ENCODE measurements around the gene RNF13.

RNF13 gene

GRCh38 chr3:149801195-149801594 is 11.8 kb upstream of the RNF13 start:
- Histone ChIP-seq H3K79me2 (ENCODE audit: control insufficient read depth, insufficient read depth, low read length, unreplicated experiment) (no peaks in the 10 kb centered on the region), H3K27me3 (ENCODE audit: insufficient read depth, low read length) (no peaks in the 10 kb centered on the region), H2AFZ (ENCODE audit: low read length, unreplicated experiment) (no peak overlapping the region), H3K4me1 (ENCODE audit: control insufficient read depth, insufficient read depth, low read length, unreplicated experiment) (no peaks in the 10 kb centered on the region), H3K27ac (ENCODE audit: low read depth, low read length) (no peak overlapping the region), H3K36me3 (ENCODE audit: insufficient read depth, low read length) (no peaks in the 10 kb centered on the region), H3K4me3 (ENCODE audit: low read depth, low read length) (no peak overlapping the region)

DNA sequence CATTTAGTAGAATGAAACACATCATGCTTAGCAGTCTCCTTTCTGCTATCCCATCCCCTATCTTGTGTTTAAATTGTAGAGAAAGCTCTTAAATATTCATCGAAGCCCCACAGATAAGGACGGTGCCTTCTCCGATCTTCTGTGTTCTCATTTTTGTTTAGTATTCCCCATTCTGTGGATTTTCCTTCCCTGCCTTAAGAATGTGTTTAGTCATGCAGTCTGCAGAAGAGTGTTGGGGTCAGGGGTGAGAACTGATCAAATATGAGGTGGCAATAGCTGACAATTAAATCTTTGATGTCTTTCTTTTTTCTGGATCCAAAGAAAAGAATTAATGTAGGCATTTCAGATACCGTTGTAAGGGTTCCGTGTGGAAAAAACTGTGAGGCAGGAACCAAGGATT is 11.4 kb upstream of the RNF13 start:
- Histone ChIP-seq H3K27me3 (ENCODE audit: insufficient read depth, low read length) (no peaks in the 10 kb centered on the region), H3K4me3 (ENCODE audit: low read depth, low read length) (no peak overlapping the region), H3K36me3 (ENCODE audit: insufficient read depth, low read length) (no peaks in the 10 kb centered on the region), H2AFZ (ENCODE audit: low read length, unreplicated experiment) (no peak overlapping the region), H3K4me1 (ENCODE audit: control insufficient read depth, insufficient read depth, low read length, unreplicated experiment) (no peaks in the 10 kb centered on the region), H3K27ac (ENCODE audit: low read depth, low read length) (no peak overlapping the region), H3K79me2 (ENCODE audit: control insufficient read depth, insufficient read depth, low read length, unreplicated experiment) (no peaks in the 10 kb centered on the region)

DNA sequence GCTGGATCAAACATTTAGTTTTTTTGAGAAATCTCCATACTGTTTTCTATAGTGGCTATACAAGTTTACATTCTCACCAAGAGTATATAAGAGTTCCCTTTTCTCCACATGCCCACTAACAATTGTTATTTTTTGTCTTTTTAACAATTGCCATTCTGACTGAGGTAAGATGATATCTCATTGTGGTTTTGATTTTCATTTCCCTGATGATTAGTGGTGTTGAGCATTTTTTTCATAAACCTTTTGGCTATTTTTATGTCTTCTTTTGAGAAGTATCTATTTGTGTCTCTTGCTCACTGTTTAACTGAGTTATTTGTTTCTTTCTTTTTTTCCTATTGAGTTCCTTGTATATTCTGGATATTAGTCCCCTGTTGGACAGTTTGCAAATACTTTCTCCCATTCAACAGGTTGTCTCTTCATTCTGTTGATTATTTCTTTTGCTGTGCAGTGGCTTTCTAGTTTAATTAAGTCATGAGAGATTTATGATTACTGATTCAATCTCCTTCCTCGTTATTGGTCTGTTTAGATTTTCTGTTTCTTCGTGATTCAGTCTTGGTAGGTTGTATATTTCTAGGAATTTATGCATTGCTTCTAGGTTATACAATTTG is 6.7 kb upstream of the RNF13 start:
- Histone ChIP-seq H3K27me3 (ENCODE audit: insufficient read depth, low read length) (no peaks in the 10 kb centered on the region), H3K36me3 (ENCODE audit: insufficient read depth, low read length) (no peaks in the 10 kb centered on the region), H3K79me2 (ENCODE audit: control insufficient read depth, insufficient read depth, low read length, unreplicated experiment) (no peaks in the 10 kb centered on the region), H3K4me1 (ENCODE audit: control insufficient read depth, insufficient read depth, low read length, unreplicated experiment) (no peaks in the 10 kb centered on the region), H3K27ac (ENCODE audit: low read depth, low read length) (no peak overlapping the region), H2AFZ (ENCODE audit: low read length, unreplicated experiment) (no peak overlapping the region), H3K4me3 (ENCODE audit: low read depth, low read length) (no peak overlapping the region)

DNA sequence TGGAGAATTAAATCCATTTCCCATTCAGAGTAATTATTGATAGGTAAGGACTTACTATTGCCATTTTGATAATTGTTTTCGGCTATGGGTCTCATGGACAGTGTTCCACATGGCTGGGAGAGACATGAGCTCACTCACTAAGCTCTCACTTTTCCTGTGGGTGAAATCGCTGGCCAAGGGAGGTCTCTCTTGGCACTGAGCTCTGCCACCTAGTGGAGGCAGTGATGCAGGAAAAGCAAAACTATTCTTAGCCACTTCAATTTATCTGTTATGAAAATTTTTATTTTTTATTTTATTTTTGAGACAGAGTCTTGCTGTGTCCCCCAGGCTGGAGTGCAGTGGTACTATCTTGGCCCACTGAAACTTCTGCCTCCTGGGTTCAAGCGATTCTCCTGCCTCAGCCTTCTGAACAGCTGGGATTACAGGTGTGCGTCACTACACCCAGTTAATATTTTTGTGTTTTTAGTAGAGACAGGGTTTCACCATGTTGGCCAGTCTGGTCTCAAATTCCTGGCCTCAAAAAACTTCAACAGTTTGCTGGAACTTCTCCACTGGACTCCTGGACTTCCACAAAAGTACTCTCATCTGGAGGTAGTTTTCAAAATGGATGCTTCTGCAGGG is 4.7 kb upstream of the RNF13 start:
- Histone ChIP-seq H3K4me1 (ENCODE audit: control insufficient read depth, insufficient read depth, low read length, unreplicated experiment) (peaks cover 7% of the 10 kb centered on the region), H3K27ac (ENCODE audit: low read depth, low read length) (no peak overlapping the region), H2AFZ (ENCODE audit: low read length, unreplicated experiment) (peak overlapping the region; percentile 2), H3K36me3 (ENCODE audit: insufficient read depth, low read length) (no peaks in the 10 kb centered on the region), H3K79me2 (ENCODE audit: control insufficient read depth, insufficient read depth, low read length, unreplicated experiment) (no peaks in the 10 kb centered on the region), H3K27me3 (ENCODE audit: insufficient read depth, low read length) (no peaks in the 10 kb centered on the region), H3K4me3 (ENCODE audit: low read depth, low read length) (no peak overlapping the region)

GRCh38 chr3:149809699-149810098 is 3.3 kb upstream of the RNF13 start:
- Histone ChIP-seq H3K27me3 (ENCODE audit: insufficient read depth, low read length) (no peaks in the 10 kb centered on the region), H3K27ac (ENCODE audit: low read depth, low read length) (no peak overlapping the region), H3K36me3 (ENCODE audit: insufficient read depth, low read length) (no peaks in the 10 kb centered on the region), H3K79me2 (ENCODE audit: control insufficient read depth, insufficient read depth, low read length, unreplicated experiment) (peaks cover 11% of the 10 kb centered on the region), H3K4me1 (ENCODE audit: control insufficient read depth, insufficient read depth, low read length, unreplicated experiment) (peaks cover 12% of the 10 kb centered on the region), H3K4me3 (ENCODE audit: low read depth, low read length) (no peak overlapping the region), H2AFZ (ENCODE audit: low read length, unreplicated experiment) (no peak overlapping the region)

GRCh38 chr3:149810846-149811245 is 2.2 kb upstream of the RNF13 start:
- no peak overlapping the region for H2AFZ ChIP-seq (ENCODE audit: low read length, unreplicated experiment)
- H3K79me2 ChIP-seq (ENCODE audit: control insufficient read depth, insufficient read depth, low read length, unreplicated experiment) = peaks cover 22% of the 10 kb centered on the region
- H3K4me1 ChIP-seq (ENCODE audit: control insufficient read depth, insufficient read depth, low read length, unreplicated experiment) = peaks cover 21% of the 10 kb centered on the region
- no peaks in the 10 kb centered on the region for H3K36me3 ChIP-seq (ENCODE audit: insufficient read depth, low read length)
- H3K27ac ChIP-seq (ENCODE audit: low read depth, low read length) = no peak overlapping the region
- H3K27me3 ChIP-seq (ENCODE audit: insufficient read depth, low read length) = no peaks in the 10 kb centered on the region
- no peak overlapping the region for H3K4me3 ChIP-seq (ENCODE audit: low read depth, low read length)

GRCh38 chr3:149812165-149812605 is 830 bp upstream of the RNF13 start:
- H3K27ac ChIP-seq (ENCODE audit: low read depth, low read length) = peak overlapping the region; percentile 87
- H3K4me1 ChIP-seq (ENCODE audit: control insufficient read depth, insufficient read depth, low read length, unreplicated experiment) = peaks cover 34% of the 10 kb centered on the region
- H2AFZ ChIP-seq (ENCODE audit: low read length, unreplicated experiment) = peak overlapping the region; percentile 98
- H3K4me3 ChIP-seq (ENCODE audit: low read depth, low read length) = peak overlapping the region; percentile 99
- H3K79me2 ChIP-seq (ENCODE audit: control insufficient read depth, insufficient read depth, low read length, unreplicated experiment) = peaks cover 30% of the 10 kb centered on the region
- no peaks in the 10 kb centered on the region for H3K27me3 ChIP-seq (ENCODE audit: insufficient read depth, low read length)
- H3K36me3 ChIP-seq (ENCODE audit: insufficient read depth, low read length) = no peaks in the 10 kb centered on the region

- peaks cover 44% of the 10 kb centered on the region for H3K79me2 ChIP-seq (ENCODE audit: control insufficient read depth, insufficient read depth, low read length, unreplicated experiment)
- H3K36me3 ChIP-seq (ENCODE audit: insufficient read depth, low read length) = no peaks in the 10 kb centered on the region
- H3K4me3 ChIP-seq (ENCODE audit: low read depth, low read length) = peak overlapping the region; percentile 99
- peaks cover 42% of the 10 kb centered on the region for H3K4me1 ChIP-seq (ENCODE audit: control insufficient read depth, insufficient read depth, low read length, unreplicated experiment)
- no peaks in the 10 kb centered on the region for H3K27me3 ChIP-seq (ENCODE audit: insufficient read depth, low read length)
- peak overlapping the region; percentile 91 for H2AFZ ChIP-seq (ENCODE audit: low read length, unreplicated experiment)
- H3K27ac ChIP-seq (ENCODE audit: low read depth, low read length) = peak overlapping the region; percentile 87
These were observed 609 bp downstream of the RNF13 start for GRCh38 chr3:149813367-149814281.

DNA sequence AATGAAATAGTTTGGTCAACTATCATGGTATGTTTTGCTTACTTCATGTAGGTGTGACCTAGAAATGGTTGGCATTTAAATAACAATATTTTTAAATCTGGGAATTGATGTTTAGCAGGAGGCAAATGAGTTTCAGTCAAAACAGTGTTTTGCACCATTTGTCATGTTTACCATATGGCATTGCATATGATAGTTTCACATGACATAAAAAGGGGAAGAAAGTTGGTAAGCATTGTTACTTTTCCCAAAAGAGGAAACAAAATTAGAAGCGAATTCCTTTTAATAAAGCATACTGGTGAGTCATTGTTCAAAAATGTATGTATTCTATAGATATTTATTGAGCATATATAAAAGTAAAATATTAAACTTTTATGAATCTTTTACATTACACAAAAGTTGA is 2.3 kb downstream of the RNF13 start:
- H3K79me2 ChIP-seq (ENCODE audit: control insufficient read depth, insufficient read depth, low read length, unreplicated experiment) = peaks cover 54% of the 10 kb centered on the region
- H3K27ac ChIP-seq (ENCODE audit: low read depth, low read length) = no peak overlapping the region
- H3K4me1 ChIP-seq (ENCODE audit: control insufficient read depth, insufficient read depth, low read length, unreplicated experiment) = peaks cover 46% of the 10 kb centered on the region
- H3K36me3 ChIP-seq (ENCODE audit: insufficient read depth, low read length) = no peaks in the 10 kb centered on the region
- peak overlapping the region; percentile 99; the same call in 1 of the 2 replicates for H3K4me3 ChIP-seq (ENCODE audit: low read depth, low read length)
- no peaks in the 10 kb centered on the region for H3K27me3 ChIP-seq (ENCODE audit: insufficient read depth, low read length)
- H2AFZ ChIP-seq (ENCODE audit: low read length, unreplicated experiment) = no peak overlapping the region

GRCh38 chr3:149815728-149816127 is 2.7 kb downstream of the RNF13 start:
- H3K36me3 ChIP-seq (ENCODE audit: insufficient read depth, low read length) = no peaks in the 10 kb centered on the region
- no peak overlapping the region for H2AFZ ChIP-seq (ENCODE audit: low read length, unreplicated experiment)
- H3K4me3 ChIP-seq (ENCODE audit: low read depth, low read length) = no peak overlapping the region
- H3K79me2 ChIP-seq (ENCODE audit: control insufficient read depth, insufficient read depth, low read length, unreplicated experiment) = peaks cover 54% of the 10 kb centered on the region
- peaks cover 48% of the 10 kb centered on the region for H3K4me1 ChIP-seq (ENCODE audit: control insufficient read depth, insufficient read depth, low read length, unreplicated experiment)
- H3K27ac ChIP-seq (ENCODE audit: low read depth, low read length) = no peak overlapping the region
- H3K27me3 ChIP-seq (ENCODE audit: insufficient read depth, low read length) = no peaks in the 10 kb centered on the region

All from ACC112 (cell line).